ENCODE data around the gene IFNK.

IFNK gene

GRCh38 chr9:27524236-27524635 is at the start of gene IFNK:
IFNK (plus strand) TSS chr9:27524290; CDS start chr9:27524337, 47 bp downstream.
- Mint-ChIP-seq H3K9me3 (no peaks in the 10 kb centered on the region), H3K27me3 (ENCODE audit: low read depth, poor library complexity) (peaks cover 10% of the 10 kb centered on the region), H3K4me1 (peaks cover 26% of the 10 kb centered on the region), H3K27ac (no peak within 1 kb of the TSS), H3K36me3 (ENCODE audit: low read depth) (peaks cover 43% of the 10 kb centered on the region), H3K4me3 (no peak within 1 kb of the TSS)
- TF ChIP-seq, protein P1, sequence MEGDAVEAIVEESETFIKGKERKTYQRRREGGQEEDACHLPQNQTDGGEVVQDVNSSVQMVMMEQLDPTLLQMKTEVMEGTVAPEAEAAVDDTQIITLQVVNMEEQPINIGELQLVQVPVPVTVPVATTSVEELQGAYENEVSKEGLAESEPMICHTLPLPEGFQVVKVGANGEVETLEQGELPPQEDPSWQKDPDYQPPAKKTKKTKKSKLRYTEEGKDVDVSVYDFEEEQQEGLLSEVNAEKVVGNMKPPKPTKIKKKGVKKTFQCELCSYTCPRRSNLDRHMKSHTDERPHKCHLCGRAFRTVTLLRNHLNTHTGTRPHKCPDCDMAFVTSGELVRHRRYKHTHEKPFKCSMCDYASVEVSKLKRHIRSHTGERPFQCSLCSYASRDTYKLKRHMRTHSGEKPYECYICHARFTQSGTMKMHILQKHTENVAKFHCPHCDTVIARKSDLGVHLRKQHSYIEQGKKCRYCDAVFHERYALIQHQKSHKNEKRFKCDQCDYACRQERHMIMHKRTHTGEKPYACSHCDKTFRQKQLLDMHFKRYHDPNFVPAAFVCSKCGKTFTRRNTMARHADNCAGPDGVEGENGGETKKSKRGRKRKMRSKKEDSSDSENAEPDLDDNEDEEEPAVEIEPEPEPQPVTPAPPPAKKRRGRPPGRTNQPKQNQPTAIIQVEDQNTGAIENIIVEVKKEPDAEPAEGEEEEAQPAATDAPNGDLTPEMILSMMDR (IDR thresholded peaks at IDR 0.05), result no peak
- no peak for DNase-seq

DNA sequence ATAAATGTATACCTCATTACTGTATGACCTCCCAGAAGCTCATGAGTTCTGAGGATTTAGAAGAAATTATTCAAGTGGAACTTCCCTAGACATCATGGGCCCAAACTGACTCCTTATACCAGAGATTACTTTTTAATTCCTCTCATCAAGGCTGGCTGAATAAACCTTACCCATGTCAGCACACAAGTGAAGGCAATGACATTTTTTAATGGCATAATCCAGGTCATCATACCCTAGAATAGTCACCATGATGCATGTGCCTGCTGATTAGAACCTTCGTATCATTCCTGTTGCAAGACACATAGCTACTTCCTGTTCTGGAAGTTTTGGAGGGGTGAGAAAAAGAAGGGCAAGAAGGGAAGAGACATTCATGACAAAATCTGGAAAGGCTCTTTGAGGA is 49.8 kb upstream of the IFNK start:
- DNase-seq, result no peak
- no peak overlapping the region for H3K4me3 Mint-ChIP-seq
- H3K4me1 Mint-ChIP-seq, result peaks cover 66% of the 10 kb centered on the region
- H3K36me3 Mint-ChIP-seq (ENCODE audit: low read depth), result peaks cover 39% of the 10 kb centered on the region
- H3K9me3 Mint-ChIP-seq, result peaks cover 17% of the 10 kb centered on the region
- no peaks in the 10 kb centered on the region for H3K27me3 Mint-ChIP-seq (ENCODE audit: low read depth, poor library complexity)
- no peak overlapping the region for H3K27ac Mint-ChIP-seq
- TF ChIP-seq, protein P1 (IDR thresholded peaks at IDR 0.05), result no peak

DNA sequence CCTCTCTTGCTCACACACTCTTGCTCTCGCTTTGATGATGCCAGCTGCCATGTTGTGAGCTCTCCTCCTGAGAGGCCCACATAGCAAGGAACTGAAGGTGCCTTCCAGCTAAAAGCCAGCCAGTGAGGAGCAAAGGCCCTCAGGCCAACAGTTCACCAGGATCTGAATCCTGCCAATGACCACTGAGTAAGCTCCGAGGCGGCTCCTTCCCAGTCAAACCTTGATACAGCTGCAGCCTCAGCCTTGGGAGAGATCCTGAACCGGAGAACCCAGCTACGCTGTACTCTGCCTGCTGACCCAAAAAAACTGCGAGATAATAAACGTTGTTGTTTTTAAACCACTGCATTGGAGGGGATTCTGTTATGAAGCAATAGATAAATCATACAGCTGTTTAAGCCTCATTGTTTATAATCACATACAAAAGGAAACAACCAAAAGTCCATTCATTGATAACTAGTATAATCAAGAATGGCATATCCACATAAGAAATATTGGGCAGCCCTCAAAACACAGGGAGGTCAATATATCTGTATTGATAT is 49.0 kb upstream of the IFNK start:
- no peak overlapping the region for H3K27ac Mint-ChIP-seq
- peaks cover 46% of the 10 kb centered on the region for H3K36me3 Mint-ChIP-seq (ENCODE audit: low read depth)
- no peaks in the 10 kb centered on the region for H3K27me3 Mint-ChIP-seq (ENCODE audit: low read depth, poor library complexity)
- peaks cover 24% of the 10 kb centered on the region for H3K9me3 Mint-ChIP-seq
- H3K4me3 Mint-ChIP-seq, result no peak overlapping the region
- TF ChIP-seq, protein P1 (IDR thresholded peaks at IDR 0.05), result no peak
- H3K4me1 Mint-ChIP-seq, result peaks cover 58% of the 10 kb centered on the region
- DNase-seq, result no peak

DNA sequence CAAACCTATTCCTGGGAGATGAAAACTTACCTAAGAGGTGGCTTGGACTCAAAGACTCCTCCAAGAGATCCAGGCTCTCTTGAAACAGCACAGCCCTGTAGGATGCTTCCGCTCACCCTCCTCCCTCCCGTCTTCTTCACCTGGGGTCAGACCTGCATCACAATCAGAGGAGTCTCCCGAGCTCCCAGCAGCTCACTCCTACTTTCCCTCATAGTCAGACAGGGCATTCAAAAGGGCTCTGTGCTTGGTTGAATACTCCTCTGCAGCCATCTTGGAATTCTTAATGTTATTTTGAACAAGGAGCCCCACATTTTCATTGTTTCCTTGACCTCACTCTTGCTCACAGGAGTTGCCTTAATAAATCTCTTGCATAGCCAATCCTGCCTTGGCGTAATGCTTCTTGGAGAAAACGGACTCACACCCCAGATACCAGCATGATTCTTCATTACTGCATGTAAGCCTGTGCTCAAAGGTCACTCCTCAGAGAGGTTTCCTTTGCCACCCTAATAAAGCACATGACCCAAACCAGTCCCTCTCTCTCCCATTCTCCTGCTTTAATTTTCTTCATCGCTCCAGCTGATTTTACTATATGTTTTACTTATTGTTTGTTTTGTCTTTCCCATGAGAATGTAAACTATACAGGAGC is 47.1 kb upstream of the IFNK start:
- H3K4me3 Mint-ChIP-seq, result no peak overlapping the region
- H3K27me3 Mint-ChIP-seq (ENCODE audit: low read depth, poor library complexity), result no peaks in the 10 kb centered on the region
- H3K4me1 Mint-ChIP-seq, result peaks cover 40% of the 10 kb centered on the region
- TF ChIP-seq, protein P1 (IDR thresholded peaks at IDR 0.05), result no peak
- peaks cover 61% of the 10 kb centered on the region for H3K36me3 Mint-ChIP-seq (ENCODE audit: low read depth)
- no peak for DNase-seq
- peak overlapping the region; percentile 11 for H3K27ac Mint-ChIP-seq
- peaks cover 33% of the 10 kb centered on the region for H3K9me3 Mint-ChIP-seq

- Mint-ChIP-seq H3K9me3 (peaks cover 37% of the 10 kb centered on the region), H3K27ac (no peak overlapping the region), H3K4me1 (peaks cover 26% of the 10 kb centered on the region), H3K4me3 (no peak overlapping the region), H3K27me3 (ENCODE audit: low read depth, poor library complexity) (no peaks in the 10 kb centered on the region), H3K36me3 (ENCODE audit: low read depth) (peaks cover 70% of the 10 kb centered on the region)
- TF ChIP-seq, protein P1 (IDR thresholded peaks at IDR 0.05), result no peak
- DNase-seq, result no peak
Measured at GRCh38 chr9:27478322-27478721, 45.8 kb upstream of the IFNK start.

GRCh38 chr9:27482709-27483108 is 41.4 kb upstream of the IFNK start:
- no peaks in the 10 kb centered on the region for H3K27me3 Mint-ChIP-seq (ENCODE audit: low read depth, poor library complexity)
- DNase-seq, result no peak
- peaks cover 54% of the 10 kb centered on the region for H3K36me3 Mint-ChIP-seq (ENCODE audit: low read depth)
- no peak overlapping the region for H3K27ac Mint-ChIP-seq
- H3K4me1 Mint-ChIP-seq, result peaks cover 24% of the 10 kb centered on the region
- H3K4me3 Mint-ChIP-seq, result no peak overlapping the region
- H3K9me3 Mint-ChIP-seq, result peaks cover 35% of the 10 kb centered on the region
- TF ChIP-seq, protein P1 (IDR thresholded peaks at IDR 0.05), result no peak
